LNCaP clone FGC (cell line): Measurements from ENCODE around the gene AGAP2.
"Not testable (repeated sequence)": the region's sequence is repeated elsewhere in the genome, so short reads cannot be mapped to it uniquely, and the experiment has no call there.

Source experiments
- DNase-seq: peaks from one replicate; pipeline ENCODE4 v3.0.0-alpha.2; 2011; ENCODE audit warnings: low read depth
- H3K4me3 ChIP-seq: 2 replicates; pipeline ENCODE4 v1.5.1; 2011; ENCODE audit warnings: mild to moderate bottlenecking, low read depth, low read length, control low read depth
- CTCF ChIP-seq: IDR thresholded peaks from 2 replicates; pipeline ENCODE4 v1.5.1; 2012; ENCODE audit warnings: mild to moderate bottlenecking; ENCODE audit not compliant: control insufficient read depth, insufficient read depth; ENCODE audit errors: extremely low read depth

The AGAP2 gene

DNA sequence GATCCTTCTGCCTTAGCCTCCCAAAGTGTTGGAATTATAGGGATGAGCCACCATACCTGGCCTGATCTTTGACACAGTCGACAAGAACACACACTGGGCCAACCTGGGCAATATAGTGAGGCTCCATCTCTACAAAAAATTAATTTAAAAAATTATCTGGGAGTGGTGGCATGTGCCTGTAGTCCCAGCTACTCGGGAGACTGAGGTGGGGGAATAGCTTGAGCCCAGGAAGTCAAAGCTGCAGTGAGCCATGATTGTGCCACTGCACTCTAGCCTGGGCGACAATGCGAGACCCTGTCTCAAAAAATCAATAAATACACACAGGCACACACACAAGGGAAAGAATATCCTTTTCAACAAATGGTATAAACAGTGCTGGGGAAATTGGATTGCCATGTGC, 50.7 kb downstream of the AGAP2 start:
- no peak overlapping the region for H3K4me3 ChIP-seq
- DNase-seq, result no peak
- no peak for TF ChIP-seq CTCF

GRCh38 chr12:57679697-57680096, 58.8 kb downstream of the AGAP2 start:
- TF ChIP-seq CTCF, result no peak
- no peak overlapping the region for H3K4me3 ChIP-seq
- DNase-seq, result no peak

- H3K4me3 ChIP-seq, DNase-seq: not testable (repeated sequence)
Observed at GRCh38 chr12:57677947-57678346, 60.6 kb downstream of the AGAP2 start.

- no peak for DNase-seq
- H3K4me3 ChIP-seq, result no peak overlapping the region
- TF ChIP-seq CTCF, result no peak
Observed at GRCh38 chr12:57674691-57675090, 63.9 kb downstream of the AGAP2 start.
